WTC11 (cell line): ENCODE data around the gene MSX1.

Experiments
- CTCF ChIP-seq: fragments of 200-600 bp; IDR thresholded peaks from 2 replicates; pipeline ENCODE4 v1.8.0; 2022; ENCODE audit warnings: antibody characterized with exemption
- FOXJ3 ChIP-seq: sonication (generic); formaldehyde crosslinking; IDR thresholded peaks from 2 replicates; pipeline ENCODE4 v1.9.0; 2021; ENCODE audit warnings: missing genetic modification reagents, mild to moderate bottlenecking, borderline replicate concordance
- FOXP1 ChIP-seq: sonication (generic); formaldehyde crosslinking; IDR thresholded peaks from 2 replicates; pipeline ENCODE4 v1.8.0; 2022; ENCODE audit warnings: missing genetic modification reagents, mild to moderate bottlenecking, moderate library complexity, borderline replicate concordance
- IRF1 ChIP-seq: sonication (generic); formaldehyde crosslinking; IDR thresholded peaks from 2 replicates; pipeline ENCODE4 v1.8.0; 2023; ENCODE audit warnings: missing genetic modification reagents
- JUN ChIP-seq: sonication (generic); formaldehyde crosslinking; IDR thresholded peaks from 2 replicates; pipeline ENCODE4 v1.8.0; 2023; ENCODE audit warnings: mild to moderate bottlenecking, missing genetic modification reagents
- NFYB ChIP-seq: sonication (generic); formaldehyde crosslinking; conservative IDR thresholded peaks from 2 replicates; pipeline ENCODE4 v1.8.0; 2022; ENCODE audit warnings: low read depth, missing genetic modification reagents
- SMAD3 ChIP-seq: sonication (generic); formaldehyde crosslinking; IDR thresholded peaks from 2 replicates; pipeline ENCODE4 v1.8.0; 2022; ENCODE audit warnings: missing genetic modification reagents, mild to moderate bottlenecking, borderline replicate concordance
- ZNF219 ChIP-seq: sonication (generic); formaldehyde crosslinking; IDR thresholded peaks from 2 replicates; pipeline ENCODE4 v1.8.0; 2023; ENCODE audit warnings: missing genetic modification reagents, mild to moderate bottlenecking, borderline replicate concordance
- ZNF232 ChIP-seq: sonication (generic); formaldehyde crosslinking; IDR thresholded peaks from 2 replicates; pipeline ENCODE4 v1.8.0; 2022; ENCODE audit warnings: mild to moderate bottlenecking, missing genetic modification reagents
- TF ChIP-seq, protein P1 (sequence below): sonication (generic); formaldehyde crosslinking; IDR thresholded peaks from 2 replicates; pipeline ENCODE4 v1.8.1; 2022; ENCODE audit warnings: mild to moderate bottlenecking, missing genetic modification reagents, moderate library complexity, borderline replicate concordance
- TF ChIP-seq, protein P2 (sequence below): sonication (generic); formaldehyde crosslinking; IDR thresholded peaks from 2 replicates; pipeline ENCODE4 v1.8.0; 2022; ENCODE audit warnings: mild to moderate bottlenecking, missing genetic modification reagents
- TF ChIP-seq, protein P3 (sequence below): sonication (generic); formaldehyde crosslinking; IDR thresholded peaks from 2 replicates; pipeline ENCODE4 v1.8.0; 2023; ENCODE audit warnings: mild to moderate bottlenecking, missing genetic modification reagents
- TF ChIP-seq, protein P4 (sequence below): sonication (generic); formaldehyde crosslinking; IDR thresholded peaks from 2 replicates; pipeline ENCODE4 v1.8.0; 2022; ENCODE audit warnings: mild to moderate bottlenecking, missing genetic modification reagents

GRCh38 chr4:4848540-4848939 lies 10.9 kb upstream of the MSX1 start:
- TF ChIP-seq SMAD3 (no peak), NFYB (no peak), FOXJ3 (CRISPR knock-in tag) (no peak), CTCF (no peak), ZNF219 (CRISPR knock-in tag) (no peak), JUN (no peak), FOXP1 (CRISPR knock-in tag) (no peak), IRF1 (CRISPR knock-in tag) (no peak), ZNF232 (CRISPR knock-in tag) (no peak)
- TF ChIP-seq, protein P1, sequence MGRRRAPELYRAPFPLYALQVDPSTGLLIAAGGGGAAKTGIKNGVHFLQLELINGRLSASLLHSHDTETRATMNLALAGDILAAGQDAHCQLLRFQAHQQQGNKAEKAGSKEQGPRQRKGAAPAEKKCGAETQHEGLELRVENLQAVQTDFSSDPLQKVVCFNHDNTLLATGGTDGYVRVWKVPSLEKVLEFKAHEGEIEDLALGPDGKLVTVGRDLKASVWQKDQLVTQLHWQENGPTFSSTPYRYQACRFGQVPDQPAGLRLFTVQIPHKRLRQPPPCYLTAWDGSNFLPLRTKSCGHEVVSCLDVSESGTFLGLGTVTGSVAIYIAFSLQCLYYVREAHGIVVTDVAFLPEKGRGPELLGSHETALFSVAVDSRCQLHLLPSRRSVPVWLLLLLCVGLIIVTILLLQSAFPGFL (CRISPR knock-in tag) = no peak
- TF ChIP-seq, protein P2, sequence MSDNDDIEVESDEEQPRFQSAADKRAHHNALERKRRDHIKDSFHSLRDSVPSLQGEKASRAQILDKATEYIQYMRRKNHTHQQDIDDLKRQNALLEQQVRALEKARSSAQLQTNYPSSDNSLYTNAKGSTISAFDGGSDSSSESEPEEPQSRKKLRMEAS = no peak
- TF ChIP-seq, protein P3, sequence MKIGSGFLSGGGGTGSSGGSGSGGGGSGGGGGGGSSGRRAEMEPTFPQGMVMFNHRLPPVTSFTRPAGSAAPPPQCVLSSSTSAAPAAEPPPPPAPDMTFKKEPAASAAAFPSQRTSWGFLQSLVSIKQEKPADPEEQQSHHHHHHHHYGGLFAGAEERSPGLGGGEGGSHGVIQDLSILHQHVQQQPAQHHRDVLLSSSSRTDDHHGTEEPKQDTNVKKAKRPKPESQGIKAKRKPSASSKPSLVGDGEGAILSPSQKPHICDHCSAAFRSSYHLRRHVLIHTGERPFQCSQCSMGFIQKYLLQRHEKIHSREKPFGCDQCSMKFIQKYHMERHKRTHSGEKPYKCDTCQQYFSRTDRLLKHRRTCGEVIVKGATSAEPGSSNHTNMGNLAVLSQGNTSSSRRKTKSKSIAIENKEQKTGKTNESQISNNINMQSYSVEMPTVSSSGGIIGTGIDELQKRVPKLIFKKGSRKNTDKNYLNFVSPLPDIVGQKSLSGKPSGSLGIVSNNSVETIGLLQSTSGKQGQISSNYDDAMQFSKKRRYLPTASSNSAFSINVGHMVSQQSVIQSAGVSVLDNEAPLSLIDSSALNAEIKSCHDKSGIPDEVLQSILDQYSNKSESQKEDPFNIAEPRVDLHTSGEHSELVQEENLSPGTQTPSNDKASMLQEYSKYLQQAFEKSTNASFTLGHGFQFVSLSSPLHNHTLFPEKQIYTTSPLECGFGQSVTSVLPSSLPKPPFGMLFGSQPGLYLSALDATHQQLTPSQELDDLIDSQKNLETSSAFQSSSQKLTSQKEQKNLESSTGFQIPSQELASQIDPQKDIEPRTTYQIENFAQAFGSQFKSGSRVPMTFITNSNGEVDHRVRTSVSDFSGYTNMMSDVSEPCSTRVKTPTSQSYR (CRISPR knock-in tag) = no peak
- TF ChIP-seq, protein P4, sequence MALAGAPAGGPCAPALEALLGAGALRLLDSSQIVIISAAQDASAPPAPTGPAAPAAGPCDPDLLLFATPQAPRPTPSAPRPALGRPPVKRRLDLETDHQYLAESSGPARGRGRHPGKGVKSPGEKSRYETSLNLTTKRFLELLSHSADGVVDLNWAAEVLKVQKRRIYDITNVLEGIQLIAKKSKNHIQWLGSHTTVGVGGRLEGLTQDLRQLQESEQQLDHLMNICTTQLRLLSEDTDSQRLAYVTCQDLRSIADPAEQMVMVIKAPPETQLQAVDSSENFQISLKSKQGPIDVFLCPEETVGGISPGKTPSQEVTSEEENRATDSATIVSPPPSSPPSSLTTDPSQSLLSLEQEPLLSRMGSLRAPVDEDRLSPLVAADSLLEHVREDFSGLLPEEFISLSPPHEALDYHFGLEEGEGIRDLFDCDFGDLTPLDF (CRISPR knock-in tag) = no peak
